ENCODE results near the gene WDR4. TPM values are rescaled to one million over a fixed set of nuclear protein-coding genes. Genes with fewer than 3 reads are reported as not detected.

WDR4 gene
- total RNA-seq, 6 experiments from 2014 or later: 6.3 to 10.5 (median 8.0) TPM

DNA sequence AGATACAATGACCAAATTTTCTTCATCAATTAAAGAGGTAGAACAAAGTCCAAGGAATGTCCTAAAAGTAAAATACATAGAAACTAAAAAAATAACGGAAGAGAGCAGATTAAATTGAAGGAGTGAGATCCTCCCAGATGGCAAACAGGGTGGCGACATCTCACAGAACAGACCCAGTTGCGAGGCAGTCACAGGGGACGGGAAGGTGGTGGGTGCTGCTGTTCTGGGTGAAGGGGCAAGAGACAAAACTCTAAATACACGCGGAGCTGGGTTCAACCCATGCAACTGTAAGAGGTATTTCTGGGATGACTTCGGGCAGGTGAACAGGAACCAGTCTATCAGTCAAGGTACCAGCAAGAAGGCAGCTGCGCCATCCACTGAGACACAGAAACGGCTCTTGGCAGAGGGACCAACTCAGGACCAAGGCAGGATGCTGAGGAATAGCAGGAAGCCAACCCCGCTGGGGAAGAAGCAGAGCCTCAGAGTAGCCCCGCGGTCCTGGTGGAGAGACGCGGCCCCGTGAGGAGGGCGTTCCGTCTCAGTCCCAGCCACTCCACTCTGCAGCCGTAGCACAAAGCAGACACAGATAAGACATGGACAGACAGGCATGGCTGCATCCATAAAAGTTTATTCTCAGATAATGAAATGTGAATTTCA, 32.2 kb downstream of the WDR4 start:
- TF ChIP-seq, protein P1, sequence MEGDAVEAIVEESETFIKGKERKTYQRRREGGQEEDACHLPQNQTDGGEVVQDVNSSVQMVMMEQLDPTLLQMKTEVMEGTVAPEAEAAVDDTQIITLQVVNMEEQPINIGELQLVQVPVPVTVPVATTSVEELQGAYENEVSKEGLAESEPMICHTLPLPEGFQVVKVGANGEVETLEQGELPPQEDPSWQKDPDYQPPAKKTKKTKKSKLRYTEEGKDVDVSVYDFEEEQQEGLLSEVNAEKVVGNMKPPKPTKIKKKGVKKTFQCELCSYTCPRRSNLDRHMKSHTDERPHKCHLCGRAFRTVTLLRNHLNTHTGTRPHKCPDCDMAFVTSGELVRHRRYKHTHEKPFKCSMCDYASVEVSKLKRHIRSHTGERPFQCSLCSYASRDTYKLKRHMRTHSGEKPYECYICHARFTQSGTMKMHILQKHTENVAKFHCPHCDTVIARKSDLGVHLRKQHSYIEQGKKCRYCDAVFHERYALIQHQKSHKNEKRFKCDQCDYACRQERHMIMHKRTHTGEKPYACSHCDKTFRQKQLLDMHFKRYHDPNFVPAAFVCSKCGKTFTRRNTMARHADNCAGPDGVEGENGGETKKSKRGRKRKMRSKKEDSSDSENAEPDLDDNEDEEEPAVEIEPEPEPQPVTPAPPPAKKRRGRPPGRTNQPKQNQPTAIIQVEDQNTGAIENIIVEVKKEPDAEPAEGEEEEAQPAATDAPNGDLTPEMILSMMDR (IDR thresholded peaks at IDR 0.05): no peak
- no peak for TF ChIP-seq POLR2A (IDR thresholded peaks at IDR 0.05)
- WGBS (ENCODE audit: insufficient coverage, low coverage, low lambda C conversion rate, missing lambda C conversion rate): 58% methylated on average over 4 of the region's 18 CpGs
- no peak overlapping the region for H3K4me3 ChIP-seq
- no peaks in the 10 kb centered on the region for H3K27me3 ChIP-seq
- intact Hi-C loops (cut with DNase I): no loop called here
- ATAC-seq (no peak), DNase-seq (peak in 2 of 3 donors; percentile 18 to 35)
- H3K9me3 ChIP-seq: no peaks in the 10 kb centered on the region
- no peak overlapping the region for H3K27ac ChIP-seq
- H3K4me1 ChIP-seq: peaks cover 0 to 19% (median 12%) of the 10 kb centered on the region in 4 donors
- peaks cover 0 to 39% (median 13%) of the 10 kb centered on the region in 4 donors for H3K36me3 ChIP-seq

DNA sequence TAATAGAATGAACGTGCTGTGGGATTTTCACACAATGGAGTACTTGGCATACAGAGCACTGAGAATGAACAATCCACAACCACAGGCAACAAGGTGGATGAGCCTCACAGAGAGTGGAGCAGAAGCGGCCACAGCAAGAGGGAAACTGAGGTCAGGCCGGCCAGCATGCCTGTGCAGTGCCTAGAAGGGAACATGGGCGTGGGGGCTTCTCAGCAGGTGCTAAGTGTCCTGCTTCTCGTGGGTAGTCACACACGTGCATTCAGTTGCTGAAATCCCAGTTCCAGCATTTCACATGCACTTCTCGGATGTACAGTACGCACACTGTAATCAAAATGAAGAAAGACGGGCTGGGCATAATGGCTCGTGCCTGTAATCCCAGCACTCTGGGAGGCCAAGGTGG, 33.1 kb downstream of the WDR4 start:
- no peak overlapping the region for H3K4me3 ChIP-seq
- no peak for TF ChIP-seq POLR2A (IDR thresholded peaks at IDR 0.05)
- TF ChIP-seq, protein P1 (IDR thresholded peaks at IDR 0.05): no peak
- H3K9me3 ChIP-seq: no peaks in the 10 kb centered on the region
- intact Hi-C loops (cut with DNase I): no loop called here
- ATAC-seq (no peak), DNase-seq (peak in 2 of 3 donors; percentile 31 to 35)
- 100% methylated on average over 3 of the region's 10 CpGs for WGBS (ENCODE audit: insufficient coverage, low coverage, low lambda C conversion rate, missing lambda C conversion rate)
- no peaks in the 10 kb centered on the region for H3K27me3 ChIP-seq
- H3K27ac ChIP-seq: no peak overlapping the region
- peaks cover 0 to 19% (median 12%) of the 10 kb centered on the region in 4 donors for H3K4me1 ChIP-seq
- H3K36me3 ChIP-seq: peaks cover 0 to 35% (median 9%) of the 10 kb centered on the region in 4 donors

DNA sequence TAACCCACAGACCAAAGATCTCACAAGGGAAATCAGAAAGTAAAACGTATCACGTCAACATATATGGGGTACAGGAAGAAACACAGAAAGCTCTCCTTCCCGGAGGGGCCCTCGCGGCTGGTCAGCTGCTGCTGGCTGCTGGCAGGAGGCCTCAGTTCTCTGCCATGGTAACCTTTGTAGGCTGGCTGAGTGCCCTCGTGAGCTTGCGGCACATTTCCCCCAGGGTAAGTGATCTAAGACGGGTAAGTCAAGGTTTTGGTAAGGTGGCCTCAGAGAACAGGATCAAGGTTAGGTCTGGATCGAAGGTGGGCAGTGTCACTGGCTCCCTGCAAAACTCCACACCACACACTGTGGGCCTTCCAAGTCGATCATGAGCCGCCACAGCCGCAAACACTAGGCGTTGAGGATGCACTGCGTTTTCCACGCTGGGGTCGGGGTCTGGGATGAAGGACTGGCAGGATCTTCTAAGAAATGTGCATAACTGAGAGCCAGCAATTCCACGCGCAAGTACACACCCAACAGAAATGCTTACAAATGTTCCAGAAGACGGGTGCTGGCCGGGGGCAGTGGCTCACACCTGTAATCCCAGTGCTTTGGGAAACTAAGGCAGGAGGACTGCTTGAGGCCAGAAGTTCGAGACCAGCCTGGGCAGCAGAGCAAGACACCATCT, 33.9 kb downstream of the WDR4 start:
- Histone ChIP-seq H3K4me3 (no peak overlapping the region), H3K27ac (peak overlapping the region in 1 of 3 donors; percentile 43), H3K27me3 (no peaks in the 10 kb centered on the region), H3K4me1 (peaks cover 0 to 19% (median 12%) of the 10 kb centered on the region in 4 donors), H3K36me3 (peaks cover 0 to 39% (median 8%) of the 10 kb centered on the region in 4 donors), H3K9me3 (no peaks in the 10 kb centered on the region)
- WGBS (ENCODE audit: insufficient coverage, low coverage, low lambda C conversion rate, missing lambda C conversion rate): 74% methylated on average over 11 of the region's 21 CpGs
- TF ChIP-seq POLR2A (IDR thresholded peaks at IDR 0.05): no peak
- TF ChIP-seq, protein P1 (IDR thresholded peaks at IDR 0.05): no peak
- DNase-seq (peak; percentile 51 to 82 (median 68)), ATAC-seq (peak; percentile 59 to 78 (median 70))
- intact Hi-C loops (cut with DNase I): no loop called here

DNA sequence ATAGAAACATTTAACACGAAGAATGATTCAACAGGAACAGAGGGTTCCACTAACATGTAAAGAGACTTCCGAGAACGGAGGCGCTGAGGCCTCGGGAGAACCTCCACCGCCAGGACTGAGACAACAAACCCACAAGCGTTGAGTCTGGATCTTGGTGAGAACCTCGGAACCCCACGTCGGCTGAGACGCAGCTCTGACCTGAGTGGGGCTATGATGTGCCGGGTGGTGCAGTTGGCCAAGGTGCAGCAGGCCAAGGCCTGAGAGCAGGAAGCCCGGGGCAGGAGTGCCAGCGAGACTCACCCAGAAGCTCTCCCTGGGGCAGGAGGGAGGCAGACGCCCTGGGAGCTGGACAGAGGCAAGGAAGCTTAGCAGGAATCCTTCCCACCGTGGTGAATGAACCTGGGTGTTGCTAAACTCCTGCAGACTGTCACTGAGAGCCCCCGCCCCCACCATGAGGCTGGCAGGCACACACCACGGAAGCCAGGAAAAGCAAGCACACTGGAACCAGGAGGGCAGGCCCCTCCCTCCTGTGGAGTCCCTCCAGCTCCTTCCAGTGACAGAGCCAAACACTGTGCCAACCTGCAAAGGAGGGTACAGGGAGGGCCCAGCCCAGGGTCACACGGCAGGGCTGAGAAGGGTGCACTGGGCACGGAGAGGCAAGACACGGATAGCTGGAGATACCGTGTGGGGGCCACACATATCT, 34.8 kb downstream of the WDR4 start:
- H3K4me1 ChIP-seq: peaks cover 0 to 19% (median 12%) of the 10 kb centered on the region in 4 donors
- H3K36me3 ChIP-seq: peaks cover 0 to 35% (median 5%) of the 10 kb centered on the region in 4 donors
- 74% methylated on average over 11 of the region's 22 CpGs for WGBS (ENCODE audit: insufficient coverage, low coverage, low lambda C conversion rate, missing lambda C conversion rate)
- intact Hi-C loops (cut with DNase I): no loop called here
- H3K27me3 ChIP-seq: no peaks in the 10 kb centered on the region
- no peak for TF ChIP-seq POLR2A (IDR thresholded peaks at IDR 0.05)
- TF ChIP-seq, protein P1 (IDR thresholded peaks at IDR 0.05): no peak
- no peak overlapping the region for H3K4me3 ChIP-seq
- ATAC-seq: peak; percentile 84 to 88 (median 88)
- DNase-seq: peak; percentile 69 to 86 (median 83)
- peak overlapping the region in 1 of 3 donors; percentile 43 for H3K27ac ChIP-seq
- no peaks in the 10 kb centered on the region for H3K9me3 ChIP-seq
